ENCODE measurements around the gene TFEB. TPM values are rescaled to one million over a fixed set of nuclear protein-coding genes. Genes with fewer than 3 reads are reported as not detected.

TFEB gene
- polyA plus RNA-seq, 1 experiment: 3.9 TPM

DNA sequence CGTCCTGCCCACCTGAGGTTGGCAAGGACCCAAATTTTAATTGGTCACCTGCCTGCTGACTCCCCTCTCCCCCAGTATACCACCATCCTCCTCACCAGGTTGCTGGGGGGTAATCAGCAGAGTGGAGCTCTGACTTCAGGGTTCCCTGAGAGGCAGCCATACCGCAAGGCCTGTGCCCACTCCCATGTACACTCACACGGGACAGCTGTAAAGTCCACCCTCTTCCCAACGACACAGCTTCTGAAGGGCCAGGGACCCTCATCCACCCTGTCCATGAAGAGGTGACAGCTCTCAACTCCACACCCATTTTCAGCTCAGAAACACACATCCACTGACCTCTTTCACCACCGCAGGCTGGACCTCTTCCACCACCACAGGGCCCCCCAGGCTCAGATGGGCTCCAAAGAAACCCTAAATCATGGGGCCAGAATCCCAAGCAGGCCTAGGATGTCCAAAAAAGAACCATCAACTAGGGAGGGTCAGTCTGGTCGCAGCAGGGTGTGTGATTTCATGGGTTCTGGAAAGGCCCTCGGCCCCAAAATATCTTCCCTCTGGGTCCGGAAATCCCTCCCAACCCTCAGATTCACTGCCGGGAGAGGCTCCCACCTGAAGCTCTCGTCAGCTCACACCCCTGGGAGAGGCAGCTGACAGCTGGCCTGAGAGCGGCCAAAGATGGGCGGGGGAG, 30.0 kb downstream of the TFEB start:
- ChIA-PET POLR2A (interaction anchor here (2.6 kb wide), 1 partner anchor 28 kb away, joined by 21 read pairs; no protein-coding TSS in a partner anchor), CTCF (interaction anchor here (0.5 to 2.8 kb wide), 16 partner anchors 9 to 338 kb away, joined by 3 to 31 read pairs (median 7); partner anchors contain the start of genes TFEB and TOMM6)
- no peak overlapping the region for H3K4me3 ChIP-seq (ENCODE audit: low read depth, low read length)
- DNase-seq (ENCODE audit: low read depth, low spot score): no peak
- H3K27me3 ChIP-seq (ENCODE audit: control insufficient read depth, insufficient read depth, low read length): no peaks in the 10 kb centered on the region
- TF ChIP-seq, protein P1, sequence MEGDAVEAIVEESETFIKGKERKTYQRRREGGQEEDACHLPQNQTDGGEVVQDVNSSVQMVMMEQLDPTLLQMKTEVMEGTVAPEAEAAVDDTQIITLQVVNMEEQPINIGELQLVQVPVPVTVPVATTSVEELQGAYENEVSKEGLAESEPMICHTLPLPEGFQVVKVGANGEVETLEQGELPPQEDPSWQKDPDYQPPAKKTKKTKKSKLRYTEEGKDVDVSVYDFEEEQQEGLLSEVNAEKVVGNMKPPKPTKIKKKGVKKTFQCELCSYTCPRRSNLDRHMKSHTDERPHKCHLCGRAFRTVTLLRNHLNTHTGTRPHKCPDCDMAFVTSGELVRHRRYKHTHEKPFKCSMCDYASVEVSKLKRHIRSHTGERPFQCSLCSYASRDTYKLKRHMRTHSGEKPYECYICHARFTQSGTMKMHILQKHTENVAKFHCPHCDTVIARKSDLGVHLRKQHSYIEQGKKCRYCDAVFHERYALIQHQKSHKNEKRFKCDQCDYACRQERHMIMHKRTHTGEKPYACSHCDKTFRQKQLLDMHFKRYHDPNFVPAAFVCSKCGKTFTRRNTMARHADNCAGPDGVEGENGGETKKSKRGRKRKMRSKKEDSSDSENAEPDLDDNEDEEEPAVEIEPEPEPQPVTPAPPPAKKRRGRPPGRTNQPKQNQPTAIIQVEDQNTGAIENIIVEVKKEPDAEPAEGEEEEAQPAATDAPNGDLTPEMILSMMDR (IDR thresholded peaks at IDR 0.05; ENCODE audit: low read depth, low read length): no peak
- H3K27ac ChIP-seq (ENCODE audit: low read depth, low read length): peak overlapping the region; percentile 47
- H3K9me3 ChIP-seq (ENCODE audit: control insufficient read depth, insufficient read depth, low read length): no peaks in the 10 kb centered on the region

DNA sequence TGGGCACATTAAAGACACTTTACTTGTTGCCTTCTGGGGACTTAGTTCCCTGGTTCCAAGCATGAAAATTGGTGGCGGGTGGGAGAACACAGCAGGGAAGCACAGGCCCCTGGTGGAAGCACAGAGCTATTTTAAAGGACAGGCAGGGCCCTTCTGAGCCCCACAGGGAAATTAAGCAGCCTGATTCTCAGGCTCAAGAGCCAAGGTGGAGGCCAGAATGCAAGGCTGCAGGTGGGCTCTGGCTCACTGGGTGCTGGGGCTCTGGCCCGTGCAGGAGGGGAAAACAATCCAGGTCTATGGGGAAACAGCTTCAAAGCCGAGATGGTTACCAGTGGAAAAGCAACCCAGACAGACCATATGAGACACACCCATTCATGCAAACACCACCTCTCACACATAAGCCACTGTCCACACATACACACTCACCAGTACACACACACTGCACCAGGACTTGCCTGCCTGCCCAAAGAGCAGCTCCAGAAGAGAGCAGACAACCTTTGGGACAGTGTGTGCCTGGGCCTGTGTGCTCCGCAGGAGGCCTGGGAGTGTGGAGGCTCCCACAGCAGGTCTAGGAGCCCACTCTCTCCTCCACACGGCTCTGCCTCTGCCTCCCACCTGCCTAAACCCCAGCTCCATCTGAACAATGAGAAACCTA, 30.6 kb downstream of the TFEB start:
- no peak overlapping the region for H3K4me3 ChIP-seq (ENCODE audit: low read depth, low read length)
- CTCF ChIA-PET: interaction anchor here (0.5 to 2.8 kb wide), 10 partner anchors 8 to 338 kb away, joined by 3 to 31 read pairs (median 6); partner anchors contain the start of gene TFEB

DNA sequence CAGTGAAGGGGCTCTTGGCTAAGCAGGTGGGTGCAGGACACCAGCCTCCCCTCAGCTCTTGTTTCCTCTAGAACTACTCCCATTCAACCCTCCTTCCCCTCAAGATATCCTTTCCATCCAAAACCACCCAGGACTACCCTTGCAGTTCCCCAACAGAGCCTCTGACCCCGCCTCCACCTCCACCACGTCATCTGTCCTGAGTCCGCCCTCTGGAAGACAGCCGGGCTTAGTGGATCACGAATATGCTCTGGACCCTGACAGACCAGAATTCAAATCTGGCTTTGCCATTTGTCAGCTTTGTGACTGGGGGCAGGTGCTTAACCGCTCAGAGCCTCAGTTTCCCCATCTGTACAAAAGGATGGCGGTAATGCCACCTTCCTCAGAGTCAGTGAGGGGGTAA, 31.4 kb downstream of the TFEB start:
- Histone ChIP-seq H3K27ac (ENCODE audit: low read depth, low read length) (no peak overlapping the region), H3K9me3 (ENCODE audit: control insufficient read depth, insufficient read depth, low read length) (no peaks in the 10 kb centered on the region), H3K27me3 (ENCODE audit: control insufficient read depth, insufficient read depth, low read length) (no peaks in the 10 kb centered on the region), H3K4me3 (ENCODE audit: low read depth, low read length) (no peak overlapping the region)
- POLR2A ChIA-PET: interaction anchor here (1.0 kb wide), 1 partner anchor 9 kb away, joined by 3 read pairs; no protein-coding TSS in a partner anchor
- TF ChIP-seq, protein P1 (IDR thresholded peaks at IDR 0.05; ENCODE audit: low read depth, low read length): no peak
- DNase-seq (ENCODE audit: low read depth, low spot score): no peak
- CTCF ChIA-PET: interaction anchor here (2.7 kb wide), 1 partner anchor 31 kb away, joined by 19 read pairs; the partner anchor contains the start of gene TFEB

More for the DNA sequence above, 30.6 kb downstream of the TFEB start:
- POLR2A ChIA-PET: interaction anchor here (0.6 to 2.6 kb wide), 2 partner anchors 29 to 76 kb away, joined by 4 to 21 read pairs; partner anchors contain the start of gene PRICKLE4
- DNase-seq (ENCODE audit: low read depth, low spot score): no peak
- H3K27me3 ChIP-seq (ENCODE audit: control insufficient read depth, insufficient read depth, low read length): no peaks in the 10 kb centered on the region
- TF ChIP-seq, protein P1 (IDR thresholded peaks at IDR 0.05; ENCODE audit: low read depth, low read length): no peak
- no peaks in the 10 kb centered on the region for H3K9me3 ChIP-seq (ENCODE audit: control insufficient read depth, insufficient read depth, low read length)
- no peak overlapping the region for H3K27ac ChIP-seq (ENCODE audit: low read depth, low read length)

DNA sequence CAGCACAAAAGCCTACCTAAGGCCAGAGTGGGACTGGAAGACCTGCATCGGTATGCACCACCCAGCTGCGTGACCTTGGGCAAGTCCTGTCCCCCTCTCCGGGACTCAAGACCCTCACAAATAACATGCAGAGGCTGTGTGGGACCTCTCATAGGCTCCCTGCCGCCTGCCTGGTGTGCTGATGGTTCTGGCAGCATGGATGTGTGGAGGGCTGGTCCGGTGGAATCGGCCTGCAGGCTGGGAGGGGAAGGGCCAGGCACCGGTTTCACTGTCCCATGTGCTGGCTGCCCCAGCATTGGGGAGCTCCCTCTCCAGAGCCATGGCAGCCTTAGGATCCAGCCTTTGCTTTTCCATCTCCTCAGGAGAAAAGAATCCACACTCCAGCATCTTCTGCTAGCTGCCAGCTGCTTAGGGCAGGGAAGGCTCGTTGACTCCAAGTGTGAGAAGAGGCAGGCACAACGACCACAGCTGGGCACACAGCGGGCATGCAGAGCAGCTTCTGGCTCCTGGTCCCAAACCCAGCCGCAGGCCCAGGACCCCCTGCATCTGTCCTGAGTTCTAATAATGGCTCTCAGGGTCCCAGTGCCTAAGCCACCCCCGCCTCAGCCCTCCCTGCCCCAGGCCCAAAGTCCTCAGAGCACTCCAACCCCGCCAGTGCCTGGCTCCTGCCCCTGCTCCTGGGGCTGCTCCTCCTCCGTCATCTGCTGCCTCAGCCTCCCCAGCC, 32.5 kb downstream of the TFEB start:
- ChIA-PET CTCF (interaction anchor here (0.9 to 1.7 kb wide), 2 partner anchors 20 to 84 kb away, joined by 3 to 4 read pairs; partner anchors contain the start of gene TOMM6), POLR2A (no interaction called here)
- no peaks in the 10 kb centered on the region for H3K27me3 ChIP-seq (ENCODE audit: control insufficient read depth, insufficient read depth, low read length)
- TF ChIP-seq, protein P1 (IDR thresholded peaks at IDR 0.05; ENCODE audit: low read depth, low read length): no peak
- H3K9me3 ChIP-seq (ENCODE audit: control insufficient read depth, insufficient read depth, low read length): no peaks in the 10 kb centered on the region
- no peak for DNase-seq (ENCODE audit: low read depth, low spot score)
- H3K27ac ChIP-seq (ENCODE audit: low read depth, low read length): no peak overlapping the region
- no peak overlapping the region for H3K4me3 ChIP-seq (ENCODE audit: low read depth, low read length)
